Measurements from ENCODE around the gene CELF1. TPM values are rescaled to one million over a fixed set of nuclear protein-coding genes. Genes with fewer than 3 reads are reported as not detected.

Gene CELF1
- total and polyA plus RNA-seq, 2 of the 4 experiments (the other 2 are of a cell fraction), result 63.3 to 135 TPM

- Histone ChIP-seq H3K56ac (ENCODE audit: extremely low read depth, insufficient read depth, low read length) (peak overlapping the region; percentile 25; the same call in 1 of the 2 replicates), H3K79me1 (ENCODE audit: low read depth in 1 of 2, low read length in 2 of 2) (peaks cover 0 to 40% of the 10 kb centered on the region in 2 experiments; a peak in 2 of 4 replicates), H3K9me3 (ENCODE audit: control insufficient read depth, insufficient read depth, low read length) (no peaks in the 10 kb centered on the region), H4K20me1 (ENCODE audit: insufficient read depth, low read length) (peaks cover 40% of the 10 kb centered on the region), H4K5ac (ENCODE audit: low read depth, low read length) (peak overlapping the region; percentile 69), H2AK5ac (ENCODE audit: low read depth, low read length) (peak overlapping the region; percentile 57), H3K4me3 (ENCODE audit: insufficient read depth, low read depth, low read length) (peak overlapping the region; percentile 99), H3K9ac (ENCODE audit: low read depth, low read length) (peak overlapping the region; percentile 69), H3K4me2 (ENCODE audit: low read depth, low read length) (peak overlapping the region; percentile 74), H3K23ac (ENCODE audit: low read depth, low read length) (peak overlapping the region; percentile 72; the same call in 1 of the 2 replicates), H2BK5ac (ENCODE audit: low read depth, low read length, poor library complexity, severe bottlenecking) (peak overlapping the region; percentile 14), H2BK15ac (ENCODE audit: low read depth, low read length) (no peak overlapping the region), H4K91ac (ENCODE audit: insufficient read depth, low read depth, low read length) (peak overlapping the region; percentile 72), H3K4me1 (ENCODE audit: control insufficient read depth, insufficient read depth, low read length) (peaks cover 3% of the 10 kb centered on the region), H2BK20ac (ENCODE audit: low read depth, low read length) (peak overlapping the region; percentile 27; the same call in 1 of the 2 replicates), H4K8ac (ENCODE audit: low read depth in 2 of 2, low read length in 2 of 2) (peak overlapping the region; percentile 58 to 76; a peak in 3 of 4 replicates), H3K18ac (ENCODE audit: low read depth, low read length) (no peak overlapping the region; the same call in 1 of the 2 replicates), H3K4ac (ENCODE audit: low read depth, low read length) (peak overlapping the region; percentile 66), H2AK9ac (replicated peaks; ENCODE audit: low read depth, low read length, poor library complexity) (peak overlapping the region; percentile 97), H3K9me1 (ENCODE audit: insufficient read depth, low read length) (peaks cover 6% of the 10 kb centered on the region), H3K14ac (replicated peaks; ENCODE audit: low read depth, low read length) (peak overlapping the region; percentile 79), H3K27ac (ENCODE audit: insufficient read depth, low read length) (peak overlapping the region; percentile 37), H3K36me3 (ENCODE audit: control insufficient read depth, insufficient read depth, low read length) (no peaks in the 10 kb centered on the region), H3K27me3 (ENCODE audit: control insufficient read depth, insufficient read depth, low read length) (no peaks in the 10 kb centered on the region), H2AFZ (replicated peaks; ENCODE audit: low read length, poor library complexity) (peak overlapping the region; percentile 97), H2BK120ac (ENCODE audit: low read depth, low read length) (peak overlapping the region; percentile 54; the same call in 1 of the 2 replicates)
- in situ Hi-C loops (cut with MboI; ENCODE audit: low sequenced_read_pairs), result no loop called here
- intact Hi-C loops (cut with micrococcal nuclease), result loop anchor here (1.0 kb wide), 1 partner anchor 54 kb away; no protein-coding TSS in a partner anchor
- no peak for TF ChIP-seq NFE2L2 (IDR thresholded peaks at IDR 0.05; ENCODE audit: low read depth, low read length)
- no peak for TF ChIP-seq SMC3 (IDR thresholded peaks at IDR 0.05; ENCODE audit: low read depth, low read length)
- no peak for TF ChIP-seq RAD21 (IDR thresholded peaks at IDR 0.05; ENCODE audit: low read length)
- TF ChIP-seq USF2 (IDR thresholded peaks at IDR 0.05; ENCODE audit: low read depth, low read length), result no peak
- no peak for TF ChIP-seq MAFK (IDR thresholded peaks at IDR 0.05; ENCODE audit: low read depth, low read length)
- no peak for TF ChIP-seq BHLHE40 (IDR thresholded peaks at IDR 0.05; ENCODE audit: low read depth, low read length)
- TF ChIP-seq RFX5 (IDR thresholded peaks at IDR 0.05; ENCODE audit: low read depth, low read length), result no peak
- ChIA-PET CTCF (interaction anchor here (0.6 to 1.2 kb wide), 3 partner anchors 9 to 60 kb away, joined by 3 to 4 read pairs (median 4); partner anchors contain the start of gene PTPMT1), POLR2A (ENCODE audit: unreplicated experiment) (interaction anchor here (0.5 to 0.7 kb wide), 2 partner anchors 33 to 54 kb away, joined by 3 to 5 read pairs; no protein-coding TSS in a partner anchor)
- peak; percentile 27 for ATAC-seq (ENCODE audit: low read depth)
- dilution Hi-C loops (cut with HindIII; ENCODE audit: low sequenced_read_pairs, unreplicated experiment), result no loop called here
- no peak for DNase-seq
- no TSS peak for BruUV-seq (replicated peaks)
- no CpG with 5 or more reads among the region's 9 CpGs for WGBS, 2 experiments (ENCODE audit: extremely low coverage in 2 of 2, insufficient read length in 1 of 2)
Measured at GRCh38 chr11:47553406-47553743, 443 bp upstream of the CELF1 start.

Measured in IMR-90 (cell line).